Central memory CD4-positive, alpha-beta T cell (primary cell): ENCODE data around the gene BCL2L12.
A peak's percentile ranks its signal among the peaks of the same experiment; 100 is the strongest.

Source experiments
- DNase-seq: peaks from one replicate; pipeline ENCODE4 v3.0.0; 2022

The BCL2L12 gene

DNA sequence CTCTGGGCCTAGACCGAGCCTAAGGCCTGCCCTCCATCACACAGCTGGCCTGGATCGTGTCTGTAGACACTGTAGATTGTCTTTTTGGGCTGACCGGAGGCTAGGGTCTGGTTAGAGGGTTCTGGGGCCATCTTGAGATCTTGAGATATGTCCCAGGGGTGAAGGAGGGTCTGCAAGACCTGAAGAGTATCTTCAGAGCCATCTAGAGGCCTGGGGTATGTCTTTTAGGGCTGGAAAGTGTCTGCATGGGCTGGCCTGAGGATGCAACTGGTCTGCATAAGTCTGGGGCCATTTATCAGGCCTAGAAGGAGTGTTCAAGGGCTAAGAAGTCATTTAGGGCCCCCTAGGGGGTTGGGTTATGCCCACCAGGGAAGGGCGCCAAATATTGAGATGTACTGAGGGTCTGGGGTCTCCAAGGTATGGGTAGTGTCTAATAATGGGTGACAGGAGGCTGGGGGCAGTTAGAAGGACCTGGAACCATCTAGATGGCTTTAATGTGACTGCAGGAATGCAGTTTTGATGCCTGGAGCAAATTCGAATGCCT lies 23.2 kb upstream of the BCL2L12 start:
- DNase-seq: no peak

DNA sequence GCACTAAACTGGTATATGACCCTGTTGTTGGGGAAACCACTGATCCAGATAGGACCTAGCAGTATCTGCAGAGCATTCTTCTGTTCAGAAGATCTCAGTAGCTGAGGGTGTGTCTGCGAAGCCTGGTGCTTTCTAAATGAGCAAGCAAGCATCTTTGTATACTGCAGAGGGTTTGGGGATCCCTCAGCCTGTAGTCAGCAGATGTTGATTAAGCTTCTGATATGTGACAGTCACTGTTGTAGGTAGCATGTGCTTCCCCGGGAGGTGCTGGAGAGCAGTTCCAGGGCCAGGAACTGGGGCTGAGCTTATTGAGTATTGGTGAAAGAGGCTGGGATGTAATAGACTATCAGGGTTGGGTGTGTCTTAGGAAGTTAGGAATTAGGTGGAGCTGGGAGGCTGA lies 22.3 kb upstream of the BCL2L12 start:
- DNase-seq: no peak

DNA sequence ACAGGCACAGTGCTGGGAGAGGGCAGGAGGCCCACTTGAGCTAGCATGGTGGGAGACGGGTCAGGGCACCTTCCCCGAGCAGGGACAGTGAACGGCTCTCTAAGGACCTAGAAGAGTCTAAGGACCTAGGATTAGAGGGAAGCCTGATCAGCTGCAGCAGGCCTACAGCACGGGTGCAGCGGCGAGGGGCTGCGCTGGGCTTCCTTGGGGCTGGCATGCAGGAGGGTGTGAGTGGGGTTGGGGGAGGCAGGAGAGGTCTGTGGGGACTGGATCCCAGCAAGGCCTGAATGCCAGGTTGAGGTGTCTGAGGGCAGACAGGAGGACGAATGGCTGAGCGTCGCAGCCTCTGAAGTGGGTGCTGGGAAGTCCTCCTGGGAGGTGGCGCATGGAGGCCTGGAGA lies 20.1 kb upstream of the BCL2L12 start:
- no peak for DNase-seq

DNA sequence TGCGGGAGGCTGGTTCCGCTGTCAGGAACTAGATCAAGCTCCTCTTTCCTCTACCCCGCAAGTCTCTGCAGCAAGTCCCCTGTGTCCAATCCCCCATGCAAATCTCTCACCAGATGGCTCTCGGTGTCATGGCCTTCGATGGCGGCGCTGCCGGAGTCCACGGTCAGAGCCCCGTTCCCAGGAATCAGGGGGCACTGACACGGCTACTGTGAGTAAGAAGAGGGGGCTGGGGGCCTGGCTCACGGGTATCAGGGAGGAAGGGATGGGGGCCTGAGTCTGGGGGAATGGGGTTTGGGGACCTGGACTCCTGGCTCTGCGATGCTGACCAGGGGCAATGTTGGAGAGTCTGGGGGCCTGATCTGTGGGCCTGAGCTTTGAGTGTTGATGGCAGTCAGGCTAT lies 19.7 kb upstream of the BCL2L12 start:
- no peak for DNase-seq

DNA sequence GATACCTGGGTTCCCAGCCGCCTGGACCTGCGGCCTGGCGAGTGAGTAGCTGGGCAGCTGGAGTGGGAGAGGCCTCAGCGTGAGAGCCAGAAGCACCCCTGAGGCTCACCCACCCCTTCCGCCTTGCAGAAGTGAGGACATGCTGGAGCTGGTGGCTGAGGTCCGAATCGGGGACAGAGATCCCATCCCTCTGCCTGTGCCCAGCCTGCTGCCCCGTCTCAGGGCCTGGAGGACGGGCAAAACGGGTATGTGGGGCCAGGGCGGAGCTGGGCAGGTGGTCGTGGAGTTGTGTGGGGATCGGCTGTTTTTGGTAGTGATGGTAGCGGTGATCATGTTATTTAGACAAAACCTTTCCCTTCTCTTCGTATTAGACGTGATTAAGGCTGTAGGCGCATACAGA lies 19.1 kb upstream of the BCL2L12 start:
- no peak for DNase-seq

DNA sequence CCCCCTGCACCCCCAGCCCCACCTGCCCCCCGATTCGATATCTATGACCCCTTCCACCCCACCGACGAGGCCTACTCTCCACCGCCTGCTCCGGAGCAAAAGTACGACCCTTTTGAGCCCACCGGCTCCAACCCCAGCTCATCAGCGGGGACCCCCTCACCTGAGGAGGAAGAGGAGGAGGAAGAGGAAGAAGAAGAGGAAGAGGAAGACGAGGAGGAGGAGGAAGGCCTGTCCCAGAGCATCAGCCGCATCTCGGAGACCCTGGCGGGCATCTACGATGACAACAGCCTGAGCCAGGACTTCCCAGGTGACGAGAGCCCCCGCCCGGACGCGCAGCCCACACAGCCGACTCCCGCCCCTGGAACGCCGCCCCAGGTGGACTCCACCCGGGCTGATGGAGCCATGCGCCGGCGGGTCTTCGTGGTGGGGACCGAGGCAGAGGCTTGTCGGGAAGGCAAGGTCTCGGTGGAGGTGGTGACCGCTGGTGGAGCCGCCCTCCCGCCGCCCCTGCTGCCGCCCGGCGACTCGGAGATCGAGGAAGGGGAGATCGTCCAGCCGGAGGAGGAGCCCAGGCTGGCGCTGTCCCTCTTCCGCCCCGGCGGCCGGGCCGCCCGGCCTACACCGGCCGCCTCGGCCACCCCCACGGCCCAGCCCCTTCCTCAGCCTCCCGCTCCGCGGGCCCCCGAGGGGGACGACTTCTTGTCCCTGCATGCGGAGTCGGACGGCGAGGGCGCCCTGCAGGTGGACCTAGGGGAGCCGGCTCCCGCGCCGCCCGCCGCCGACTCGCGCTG lies 14.5 kb upstream of the BCL2L12 start:
- DNase-seq: no peak

DNA sequence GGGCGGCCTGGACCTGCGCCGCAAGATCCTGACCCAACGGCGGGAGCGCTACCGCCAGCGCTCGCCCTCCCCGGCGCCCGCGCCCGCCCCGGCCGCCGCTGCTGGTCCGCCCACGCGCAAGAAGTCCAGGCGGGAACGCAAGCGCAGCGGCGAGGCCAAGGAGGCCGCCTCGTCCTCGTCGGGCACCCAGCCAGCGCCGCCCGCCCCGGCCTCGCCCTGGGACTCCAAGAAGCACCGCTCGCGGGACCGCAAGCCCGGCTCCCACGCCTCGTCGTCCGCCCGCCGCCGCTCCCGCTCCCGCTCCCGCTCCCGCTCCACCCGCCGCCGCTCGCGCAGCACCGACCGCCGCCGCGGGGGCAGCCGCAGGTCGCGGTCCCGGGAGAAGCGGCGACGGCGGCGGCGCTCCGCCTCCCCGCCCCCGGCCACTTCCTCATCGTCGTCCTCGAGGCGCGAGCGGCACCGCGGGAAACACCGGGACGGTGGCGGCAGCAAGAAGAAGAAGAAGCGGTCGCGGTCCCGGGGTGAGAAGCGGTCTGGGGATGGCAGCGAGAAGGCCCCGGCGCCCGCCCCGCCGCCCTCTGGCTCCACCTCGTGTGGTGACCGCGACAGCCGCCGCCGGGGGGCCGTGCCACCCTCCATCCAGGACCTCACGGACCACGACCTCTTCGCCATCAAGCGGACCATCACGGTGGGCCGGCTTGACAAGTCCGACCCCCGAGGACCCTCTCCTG lies 13.7 kb upstream of the BCL2L12 start:
- no peak for DNase-seq

DNA sequence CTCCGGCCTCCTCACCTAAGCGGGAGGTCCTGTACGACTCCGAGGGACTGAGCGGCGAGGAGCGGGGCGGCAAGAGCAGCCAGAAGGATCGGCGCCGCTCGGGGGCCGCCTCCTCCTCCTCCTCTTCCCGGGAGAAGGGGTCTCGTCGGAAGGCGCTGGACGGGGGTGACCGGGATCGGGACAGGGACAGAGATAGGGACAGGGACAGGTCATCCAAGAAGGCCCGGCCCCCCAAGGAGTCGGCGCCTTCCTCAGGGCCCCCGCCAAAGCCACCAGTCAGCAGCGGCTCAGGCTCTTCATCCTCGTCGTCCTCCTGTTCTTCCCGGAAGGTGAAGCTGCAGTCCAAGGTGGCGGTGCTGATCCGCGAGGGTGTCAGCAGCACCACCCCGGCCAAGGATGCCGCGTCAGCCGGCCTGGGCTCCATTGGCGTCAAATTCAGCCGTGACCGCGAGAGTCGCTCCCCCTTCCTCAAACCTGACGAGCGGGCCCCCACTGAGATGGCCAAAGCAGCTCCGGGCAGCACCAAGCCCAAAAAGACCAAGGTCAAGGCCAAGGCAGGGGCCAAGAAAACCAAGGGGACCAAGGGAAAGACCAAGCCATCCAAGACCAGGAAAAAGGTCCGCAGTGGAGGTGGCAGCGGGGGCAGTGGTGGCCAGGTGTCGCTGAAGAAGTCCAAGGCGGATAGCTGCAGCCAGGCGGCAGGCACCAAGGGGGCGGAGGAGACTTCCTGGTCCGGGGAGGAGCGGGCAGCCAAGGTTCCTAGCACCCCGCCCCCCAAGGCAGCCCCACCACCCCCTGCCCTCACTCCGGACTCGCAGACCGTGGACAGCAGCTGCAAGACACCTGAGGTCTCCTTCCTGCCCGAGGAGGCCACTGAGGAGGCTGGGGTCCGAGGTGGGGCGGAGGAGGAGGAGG lies 12.9 kb upstream of the BCL2L12 start:
- no peak for DNase-seq

DNA sequence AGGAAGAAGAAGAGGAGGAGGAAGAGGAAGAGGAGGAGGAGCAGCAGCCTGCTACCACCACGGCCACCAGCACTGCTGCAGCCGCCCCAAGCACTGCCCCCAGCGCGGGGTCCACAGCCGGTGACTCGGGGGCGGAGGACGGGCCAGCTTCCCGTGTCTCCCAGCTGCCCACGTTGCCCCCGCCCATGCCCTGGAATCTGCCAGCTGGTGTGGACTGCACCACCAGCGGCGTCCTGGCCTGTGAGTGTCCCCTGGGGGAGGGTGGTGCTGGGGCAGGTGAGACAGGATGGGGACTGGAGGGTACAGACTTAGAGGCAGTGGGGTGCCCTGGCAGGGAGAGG lies 12.3 kb upstream of the BCL2L12 start:
- no peak for DNase-seq

DNA sequence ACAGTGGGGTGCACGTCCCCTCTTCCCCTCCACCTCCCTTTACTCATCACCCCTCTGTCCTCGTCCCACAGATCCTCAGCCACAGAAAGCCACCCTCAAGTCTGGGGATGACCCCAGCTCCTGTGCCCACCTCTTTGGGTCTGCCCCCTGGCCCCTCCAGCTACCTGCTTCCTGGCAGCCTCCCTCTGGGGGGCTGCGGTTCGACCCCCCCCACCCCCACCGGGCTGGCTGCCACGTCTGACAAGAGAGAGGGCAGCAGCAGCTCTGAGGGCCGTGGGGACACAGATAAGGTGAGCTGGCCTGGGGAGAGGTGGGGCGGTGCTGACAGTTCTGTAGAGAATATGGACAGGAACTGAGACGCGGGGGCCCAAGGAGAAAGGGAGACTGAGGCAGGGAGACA lies 11.2 kb upstream of the BCL2L12 start:
- DNase-seq: no peak

DNA sequence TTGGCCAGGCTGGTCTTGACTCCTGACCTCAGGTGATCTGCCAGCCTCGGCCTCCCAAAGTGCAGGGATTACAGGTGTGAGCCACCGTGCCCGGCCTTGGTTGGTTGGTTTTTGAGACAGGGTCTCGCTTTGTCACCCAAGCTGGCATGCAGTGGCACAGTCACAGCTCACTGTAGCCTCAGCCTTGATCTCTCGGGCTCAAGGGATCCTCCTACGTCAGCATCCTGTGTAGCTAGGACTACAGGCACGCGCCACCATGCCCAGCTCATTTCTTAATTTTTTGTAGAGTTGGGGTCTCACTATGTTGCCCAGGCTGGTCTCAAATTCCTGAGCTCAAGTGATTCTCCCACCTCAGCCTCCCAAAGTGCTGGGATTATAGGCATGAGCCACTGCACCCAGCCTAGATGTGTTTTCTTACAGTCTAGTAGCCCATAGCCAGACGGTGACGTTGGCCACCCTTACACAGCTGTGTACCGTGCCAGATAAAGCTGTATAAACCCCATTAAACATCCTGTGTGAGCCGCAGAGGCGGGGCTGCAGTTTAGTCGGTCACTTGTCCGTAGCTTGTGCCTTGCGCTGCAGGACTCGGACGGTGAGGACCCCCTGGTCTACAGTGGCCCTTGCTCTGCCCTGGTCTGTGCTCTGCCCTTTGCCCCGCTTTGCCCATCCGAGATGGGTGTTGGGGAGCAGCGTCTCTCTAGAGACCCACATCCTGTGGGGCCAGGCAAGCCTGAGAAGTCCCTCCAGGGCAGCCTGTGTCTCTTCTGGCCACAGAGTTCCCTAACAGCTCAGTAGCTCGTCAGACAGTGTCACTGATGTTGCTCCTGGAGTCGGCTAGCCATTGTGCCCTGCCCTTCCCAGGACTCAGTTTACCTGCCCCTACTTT lies 9.9 kb upstream of the BCL2L12 start:
- DNase-seq: no peak

DNA sequence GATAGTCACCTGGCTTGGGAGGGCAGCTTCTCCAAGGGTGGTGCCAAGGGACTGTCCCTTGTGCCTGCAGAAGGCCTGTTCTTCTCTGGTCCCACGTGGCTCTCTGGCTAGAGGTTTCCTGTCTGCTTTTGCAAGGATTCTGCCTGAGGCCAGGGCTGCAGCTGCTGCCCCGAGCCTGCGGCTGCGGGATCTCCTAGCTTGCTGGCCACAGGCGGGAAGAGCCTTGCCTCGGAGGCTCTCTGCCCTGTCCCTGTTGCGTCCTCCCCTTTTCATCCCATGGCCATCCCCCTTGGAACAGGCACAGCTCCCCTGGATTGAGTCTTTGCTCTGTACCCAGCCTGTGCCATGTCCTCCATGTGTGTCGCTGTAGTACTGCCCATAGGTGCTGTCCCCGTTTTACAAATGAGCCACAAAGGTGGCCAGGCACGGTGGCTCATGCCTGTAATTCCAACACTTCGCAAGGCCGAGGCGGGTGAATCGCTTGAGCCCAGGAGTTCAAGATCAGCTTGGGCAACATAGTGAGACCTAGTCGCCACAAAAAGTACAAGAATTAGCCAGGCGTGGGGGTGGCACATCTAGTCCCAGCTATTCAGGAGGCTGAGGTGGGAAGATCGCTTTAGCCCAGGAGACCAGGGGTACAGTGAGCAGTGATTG lies 9.2 kb upstream of the BCL2L12 start:
- no peak for DNase-seq

DNA sequence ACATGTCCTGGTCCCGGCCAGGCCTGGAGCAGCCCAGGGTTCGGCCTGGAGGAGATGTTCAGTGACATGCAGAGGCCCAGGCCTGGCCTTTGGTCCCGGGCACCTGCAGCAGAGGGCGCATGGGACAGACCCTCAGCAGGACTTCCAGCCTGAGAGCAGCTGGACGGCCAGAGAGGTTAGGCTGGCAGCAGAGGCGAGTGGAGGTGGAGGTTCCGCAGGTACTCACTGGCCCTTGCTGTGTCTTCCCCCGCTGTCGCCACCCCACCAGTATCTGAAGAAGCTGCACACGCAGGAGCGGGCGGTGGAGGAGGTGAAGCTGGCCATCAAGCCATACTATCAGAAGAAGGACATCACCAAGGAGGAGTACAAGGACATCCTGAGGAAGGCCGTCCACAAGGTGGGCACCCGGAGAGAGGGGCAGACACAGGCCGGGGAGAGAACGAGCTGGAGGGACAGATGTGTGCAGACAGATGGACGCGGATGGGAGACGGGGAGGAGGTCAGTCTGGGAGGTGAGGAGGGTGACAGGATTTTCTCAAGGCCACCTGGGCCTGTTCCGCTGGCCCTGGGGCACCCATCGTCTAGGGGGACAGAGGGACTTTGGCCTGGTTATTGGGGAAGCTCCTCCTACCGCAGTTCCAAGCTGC lies 8.1 kb upstream of the BCL2L12 start:
- DNase-seq: no peak

DNA sequence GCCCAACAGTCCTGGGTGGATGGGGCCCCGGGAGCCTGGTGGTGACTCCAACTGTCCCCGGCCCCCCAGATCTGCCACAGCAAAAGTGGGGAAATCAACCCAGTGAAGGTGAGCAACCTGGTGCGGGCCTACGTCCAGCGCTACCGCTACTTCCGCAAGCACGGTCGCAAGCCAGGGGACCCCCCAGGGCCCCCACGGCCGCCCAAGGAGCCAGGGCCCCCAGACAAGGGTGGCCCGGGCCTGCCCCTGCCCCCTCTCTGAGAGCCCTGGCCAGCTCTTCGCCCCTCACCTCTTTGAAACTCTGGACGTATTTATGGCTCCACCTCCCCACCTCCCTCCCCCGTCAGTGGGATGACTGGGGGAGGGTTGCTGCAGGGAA lies 7.6 kb upstream of the BCL2L12 start:
- DNase-seq: no peak

DNA sequence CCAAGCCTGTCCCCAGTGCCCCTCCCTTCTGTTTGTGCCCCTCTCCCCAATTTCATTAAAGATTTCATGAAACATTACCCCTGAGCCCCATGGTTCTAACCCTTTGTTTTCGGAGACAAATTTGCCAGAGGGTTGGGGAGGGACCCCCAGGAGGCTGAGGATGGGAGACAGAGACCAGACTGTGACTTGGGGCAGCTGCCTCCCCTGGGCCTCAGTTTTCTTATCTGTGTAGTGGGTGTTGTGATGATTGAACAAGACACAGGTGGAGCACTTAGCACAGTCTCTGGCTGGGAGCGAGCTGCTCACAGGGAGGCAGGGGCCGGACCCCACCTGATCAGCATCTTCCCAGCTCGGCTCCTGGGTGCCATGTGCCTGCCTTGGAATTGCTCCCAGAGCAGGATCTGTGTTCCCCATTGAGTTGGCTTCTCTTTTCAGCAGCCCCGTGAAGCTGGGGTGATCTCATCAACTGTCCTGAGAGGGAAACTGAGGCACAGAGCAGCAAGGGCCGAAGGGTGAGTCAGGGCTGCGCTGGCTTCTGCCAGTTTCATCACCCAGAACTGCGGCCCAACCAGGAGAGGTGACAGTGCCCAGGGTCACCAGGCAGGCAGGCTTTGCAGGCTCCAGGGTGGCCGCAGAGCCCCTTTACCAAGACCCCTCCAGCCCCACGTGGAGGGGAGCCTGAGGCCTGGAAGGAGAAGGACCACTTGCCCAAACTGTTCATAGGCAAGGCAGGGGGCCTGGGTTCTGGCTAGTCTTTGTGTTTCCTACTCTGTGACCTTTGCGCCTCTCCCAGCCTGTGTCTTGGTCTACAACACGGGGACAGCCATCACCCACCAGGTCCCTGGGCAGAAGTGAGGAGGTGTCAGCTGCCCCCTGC lies 6.9 kb upstream of the BCL2L12 start:
- no peak for DNase-seq

DNA sequence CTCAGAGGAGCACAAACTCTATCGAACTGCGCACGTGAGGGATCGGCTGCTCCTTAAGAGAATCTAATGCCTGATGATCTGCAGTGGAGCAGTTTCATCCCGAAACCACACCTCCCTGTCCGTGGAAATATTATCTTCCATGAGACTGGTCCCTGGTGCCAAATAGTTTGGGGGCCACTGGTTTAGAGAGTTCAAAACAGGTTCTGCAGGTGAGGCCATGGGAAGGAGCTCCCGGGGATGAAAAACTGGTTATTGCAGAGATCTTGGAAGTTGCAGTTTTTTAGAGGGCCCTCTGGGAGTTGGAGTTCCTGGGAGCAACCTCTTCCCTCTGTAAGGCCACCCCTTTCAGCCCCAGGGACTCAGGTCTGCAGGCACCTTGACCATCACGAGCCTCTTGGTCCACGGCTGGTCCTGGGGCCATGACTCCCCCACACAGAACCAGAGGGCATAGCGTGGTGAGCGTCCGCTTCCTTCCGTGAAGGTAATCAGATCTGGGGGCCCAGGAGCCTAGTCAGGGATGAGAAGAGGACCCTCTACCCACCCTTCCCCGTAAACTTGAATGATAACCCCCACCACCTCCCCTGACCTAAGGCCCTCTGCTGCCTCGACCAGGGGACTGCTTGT lies 5.3 kb upstream of the BCL2L12 start:
- DNase-seq: no peak

DNA sequence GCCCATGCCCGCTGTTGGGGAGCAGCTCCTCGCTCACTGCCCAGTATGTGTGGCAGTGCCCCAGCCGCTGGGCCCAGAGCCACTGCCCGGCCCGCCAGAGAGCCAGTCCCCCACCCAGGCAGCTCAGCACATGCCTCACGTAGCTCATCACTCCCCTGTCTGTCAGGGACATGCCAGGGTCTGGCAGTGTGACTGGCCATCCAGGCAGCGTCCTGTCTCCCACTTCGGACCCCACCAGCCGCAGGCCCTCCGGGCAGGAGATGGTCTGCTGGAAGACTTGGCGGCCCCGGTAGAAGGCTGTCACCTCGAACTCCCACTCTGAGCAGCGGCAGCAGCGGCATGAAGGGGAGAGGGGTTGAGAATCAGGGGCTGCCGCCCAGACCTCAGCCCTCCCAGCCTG lies 3.7 kb upstream of the BCL2L12 start:
- no peak for DNase-seq

DNA sequence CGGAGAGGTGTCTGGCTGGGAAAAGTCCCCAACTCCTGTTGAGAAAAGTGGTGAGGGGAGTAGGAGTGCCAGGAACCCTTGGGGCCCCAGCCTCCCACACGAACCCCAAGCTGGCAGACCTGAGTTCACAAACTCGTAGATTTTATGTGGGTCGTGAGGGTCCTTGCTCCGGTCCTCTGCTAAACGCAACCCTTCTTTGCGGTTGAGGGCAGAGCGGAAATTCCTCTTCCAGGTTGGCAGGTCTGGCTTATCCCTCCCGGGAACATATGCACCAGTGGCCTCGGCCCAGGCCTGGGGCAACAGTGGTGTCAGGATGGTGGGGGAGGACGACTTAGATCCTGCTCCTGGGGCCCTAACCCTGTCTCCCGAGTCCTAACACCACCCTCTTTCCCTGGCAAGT lies 2.5 kb upstream of the BCL2L12 start:
- DNase-seq: no peak

DNA sequence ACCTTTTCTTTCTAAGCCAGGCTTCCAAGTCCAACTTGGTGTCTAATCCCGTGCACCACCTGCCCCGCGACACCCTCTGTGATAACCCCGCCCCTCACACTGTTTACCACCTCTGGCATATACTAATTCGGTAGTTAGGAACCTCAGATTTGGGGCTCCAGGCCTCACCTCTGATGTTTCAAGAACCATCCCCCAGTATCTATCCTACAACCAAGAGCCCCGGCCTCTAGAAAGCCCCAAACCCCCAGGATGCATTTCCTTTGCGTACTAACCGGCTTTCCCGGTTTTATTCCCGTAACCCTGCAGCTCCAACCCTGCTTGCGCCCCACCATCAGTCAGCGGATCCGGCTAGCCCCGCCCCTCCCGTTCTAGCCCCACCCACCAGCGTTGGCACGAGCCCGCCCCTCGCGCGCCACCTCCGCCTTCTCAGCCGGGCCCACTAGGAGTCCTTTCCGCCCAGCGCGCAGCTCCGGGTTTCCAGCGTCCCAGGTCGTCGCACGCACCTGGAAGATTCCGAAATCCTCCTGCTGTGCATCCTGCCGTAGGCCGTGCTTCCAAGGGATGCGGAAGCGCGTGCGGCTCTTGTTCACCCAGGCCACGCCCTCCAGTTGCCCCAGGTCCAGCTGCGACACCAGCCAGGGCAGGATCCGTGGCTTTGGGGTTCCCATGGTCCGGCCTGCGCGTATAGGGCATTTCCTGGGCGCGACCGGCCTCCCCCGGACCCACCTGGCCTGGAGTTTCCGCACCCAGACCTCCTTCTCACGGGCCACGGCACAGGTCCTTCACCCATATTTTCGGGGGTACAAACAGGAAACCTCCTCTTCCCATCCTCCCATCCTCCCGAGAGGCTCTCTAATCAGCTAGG lies 1.3 kb upstream of the BCL2L12 start:
- DNase-seq: peak; percentile 81
